DOHH2 (cell line): ENCODE data around the gene ZNF366.

Experiments used
- H3F3A ChIP-seq: fragments of 200-600 bp; sonication (generic), shearing (Covaris generic); 2 replicates; pipeline ENCODE4 v1.6.0; 2016; ENCODE audit warnings: antibody characterized with exemption, mild to moderate bottlenecking; ENCODE audit not compliant: control insufficient read depth, insufficient read depth
- H3K27ac ChIP-seq: fragments of 200-600 bp; sonication (generic); 2 replicates; pipeline ENCODE4 v1.5.1; 2014; ENCODE audit warnings: low read depth, mild to moderate bottlenecking, low read length, moderate library complexity
- H3K27me3 ChIP-seq: fragments of 200-600 bp; sonication (generic); 2 replicates; pipeline ENCODE4 v1.6.1; 2014; ENCODE audit warnings: mild to moderate bottlenecking, low read length, mixed read lengths; ENCODE audit not compliant: control insufficient read depth
- H3K36me3 ChIP-seq: fragments of 200-600 bp; sonication (generic); 2 replicates; pipeline ENCODE4 v1.6.1; 2014; ENCODE audit warnings: mild to moderate bottlenecking, low read length, moderate library complexity, mixed read lengths; ENCODE audit not compliant: control insufficient read depth
- H3K4me1 ChIP-seq: fragments of 200-600 bp; sonication (generic); 2 replicates; pipeline ENCODE4 v1.6.1; 2014; ENCODE audit warnings: mild to moderate bottlenecking, low read length, mixed read lengths; ENCODE audit not compliant: control insufficient read depth
- H3K4me2 ChIP-seq: fragments of 200-600 bp; sonication (generic); 2 replicates; pipeline ENCODE4 v1.6.0; 2014; ENCODE audit warnings: mild to moderate bottlenecking, low read length, moderate library complexity
- H3K4me3 ChIP-seq: fragments of 200-600 bp; sonication (generic); 2 replicates; pipeline ENCODE4 v1.5.1; 2014; ENCODE audit warnings: mild to moderate bottlenecking, low read length, mixed read lengths
- H3K79me2 ChIP-seq: fragments of 200-600 bp; sonication (generic); 2 replicates; pipeline ENCODE4 v1.6.1; 2014; ENCODE audit warnings: mild to moderate bottlenecking, low read length, mixed read lengths; ENCODE audit not compliant: control insufficient read depth
- H3K9me2 ChIP-seq: fragments of 200-600 bp; sonication (generic); replicated peaks from 2 replicates; pipeline ENCODE4 v1.6.1; 2014; ENCODE audit warnings: mild to moderate bottlenecking, low read length, mixed read lengths; ENCODE audit not compliant: control insufficient read depth
- H3K9me3 ChIP-seq: fragments of 200-600 bp; sonication (generic); 2 replicates; pipeline ENCODE4 v1.6.1; 2014; ENCODE audit warnings: antibody characterized with exemption, low read length, mixed read lengths; ENCODE audit not compliant: control insufficient read depth, insufficient read depth
- H4K20me1 ChIP-seq: fragments of 200-600 bp; sonication (generic); 2 replicates; pipeline ENCODE4 v1.6.0; 2014; ENCODE audit warnings: low read depth, mild to moderate bottlenecking, antibody characterized with exemption, low read length, moderate library complexity; ENCODE audit not compliant: control insufficient read depth, insufficient read depth
- CTCF ChIP-seq: fragments of 200-600 bp; sonication (generic); IDR thresholded peaks from one replicate; pipeline ENCODE4 v1.5.1; 2014; ENCODE audit warnings: antibody characterized with exemption, mild to moderate bottlenecking, low read depth, low read length; ENCODE audit not compliant: poor library complexity, severe bottlenecking
- EZH2phosphoT487 ChIP-seq: fragments of 200-600 bp; sonication (generic); IDR thresholded peaks from 2 replicates; pipeline ENCODE4 v1.6.1; 2017; ENCODE audit warnings: borderline replicate concordance, mild to moderate bottlenecking, antibody characterized with exemption, low read length, moderate library complexity, mixed read lengths

Gene ZNF366

GRCh38 chr5:72438141-72438540, 69.1 kb downstream of the ZNF366 start:
- no peaks in the 10 kb centered on the region for H3K36me3 ChIP-seq
- H3K4me3 ChIP-seq = no peak overlapping the region
- no peak overlapping the region for H3K4me2 ChIP-seq
- H3K27ac ChIP-seq = no peak overlapping the region
- no peaks in the 10 kb centered on the region for H3K79me2 ChIP-seq
- no peak for TF ChIP-seq CTCF
- no peak for TF ChIP-seq EZH2phosphoT487
- H4K20me1 ChIP-seq = no peaks in the 10 kb centered on the region
- peaks cover 11% of the 10 kb centered on the region; the same call in 1 of the 2 replicates for H3K27me3 ChIP-seq
- H3F3A ChIP-seq = no peaks in the 10 kb centered on the region
- H3K9me3 ChIP-seq = no peaks in the 10 kb centered on the region
- H3K4me1 ChIP-seq = no peaks in the 10 kb centered on the region
- no peaks in the 10 kb centered on the region for H3K9me2 ChIP-seq

- TF ChIP-seq EZH2phosphoT487 (no peak), CTCF (no peak)
- no peaks in the 10 kb centered on the region for H3K9me2 ChIP-seq
- H3K79me2 ChIP-seq = no peaks in the 10 kb centered on the region
- no peak overlapping the region for H3K27ac ChIP-seq
- no peak overlapping the region for H3K4me3 ChIP-seq
- no peak overlapping the region for H3K4me2 ChIP-seq
- H4K20me1 ChIP-seq = no peaks in the 10 kb centered on the region
- H3K9me3 ChIP-seq = no peaks in the 10 kb centered on the region
- no peaks in the 10 kb centered on the region for H3K36me3 ChIP-seq
- no peaks in the 10 kb centered on the region for H3F3A ChIP-seq
- no peaks in the 10 kb centered on the region for H3K4me1 ChIP-seq
- peaks cover 11% of the 10 kb centered on the region; the same call in 1 of the 2 replicates for H3K27me3 ChIP-seq
These were observed 70.3 kb downstream of the ZNF366 start for GRCh38 chr5:72436796-72437471.

GRCh38 chr5:72434781-72435437, 72.3 kb downstream of the ZNF366 start:
- no peaks in the 10 kb centered on the region for H3K79me2 ChIP-seq
- no peaks in the 10 kb centered on the region for H4K20me1 ChIP-seq
- H3K4me2 ChIP-seq = no peak overlapping the region
- no peaks in the 10 kb centered on the region for H3F3A ChIP-seq
- no peaks in the 10 kb centered on the region for H3K36me3 ChIP-seq
- no peak overlapping the region for H3K27ac ChIP-seq
- H3K4me1 ChIP-seq = no peaks in the 10 kb centered on the region
- H3K9me3 ChIP-seq = no peaks in the 10 kb centered on the region
- peaks cover 11% of the 10 kb centered on the region; the same call in 1 of the 2 replicates for H3K27me3 ChIP-seq
- H3K4me3 ChIP-seq = no peak overlapping the region
- H3K9me2 ChIP-seq = no peaks in the 10 kb centered on the region
- TF ChIP-seq CTCF = no peak
- no peak for TF ChIP-seq EZH2phosphoT487
